GM12864 (cell line): ENCODE measurements around the gene LRRC74A.

Experiments
- DNase-seq: peaks from one replicate; pipeline ENCODE4 v3.0.0-alpha.2; 2011; ENCODE audit warnings: low read depth
- H3K4me3 ChIP-seq: 2 replicates; pipeline ENCODE4 v1.5.1; 2011; ENCODE audit warnings: mild to moderate bottlenecking, low read depth, low read length, control low read depth
- TF ChIP-seq, protein P1 (sequence below): IDR thresholded peaks from 2 replicates; pipeline ENCODE4 v1.5.1; 2011; ENCODE audit warnings: low read depth, mild to moderate bottlenecking, moderate library complexity, low read length, control low read depth, inconsistent platforms; ENCODE audit errors: missing control alignments

Gene LRRC74A

GRCh38 chr14:76826122-76826521 lies at the start of gene LRRC74A:
LRRC74A (plus strand) TSS chr14:76826408; CDS start chr14:76826698, 290 bp downstream.
- H3K4me3 ChIP-seq = no peak within 1 kb of the TSS
- no peak for DNase-seq
- TF ChIP-seq, protein P1, sequence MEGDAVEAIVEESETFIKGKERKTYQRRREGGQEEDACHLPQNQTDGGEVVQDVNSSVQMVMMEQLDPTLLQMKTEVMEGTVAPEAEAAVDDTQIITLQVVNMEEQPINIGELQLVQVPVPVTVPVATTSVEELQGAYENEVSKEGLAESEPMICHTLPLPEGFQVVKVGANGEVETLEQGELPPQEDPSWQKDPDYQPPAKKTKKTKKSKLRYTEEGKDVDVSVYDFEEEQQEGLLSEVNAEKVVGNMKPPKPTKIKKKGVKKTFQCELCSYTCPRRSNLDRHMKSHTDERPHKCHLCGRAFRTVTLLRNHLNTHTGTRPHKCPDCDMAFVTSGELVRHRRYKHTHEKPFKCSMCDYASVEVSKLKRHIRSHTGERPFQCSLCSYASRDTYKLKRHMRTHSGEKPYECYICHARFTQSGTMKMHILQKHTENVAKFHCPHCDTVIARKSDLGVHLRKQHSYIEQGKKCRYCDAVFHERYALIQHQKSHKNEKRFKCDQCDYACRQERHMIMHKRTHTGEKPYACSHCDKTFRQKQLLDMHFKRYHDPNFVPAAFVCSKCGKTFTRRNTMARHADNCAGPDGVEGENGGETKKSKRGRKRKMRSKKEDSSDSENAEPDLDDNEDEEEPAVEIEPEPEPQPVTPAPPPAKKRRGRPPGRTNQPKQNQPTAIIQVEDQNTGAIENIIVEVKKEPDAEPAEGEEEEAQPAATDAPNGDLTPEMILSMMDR = no peak

GRCh38 chr14:76776428-76777251 lies 49.6 kb upstream of the LRRC74A start:
- H3K4me3 ChIP-seq = no peak overlapping the region
- TF ChIP-seq, protein P1 = peak; percentile 18
- no peak for DNase-seq

DNA sequence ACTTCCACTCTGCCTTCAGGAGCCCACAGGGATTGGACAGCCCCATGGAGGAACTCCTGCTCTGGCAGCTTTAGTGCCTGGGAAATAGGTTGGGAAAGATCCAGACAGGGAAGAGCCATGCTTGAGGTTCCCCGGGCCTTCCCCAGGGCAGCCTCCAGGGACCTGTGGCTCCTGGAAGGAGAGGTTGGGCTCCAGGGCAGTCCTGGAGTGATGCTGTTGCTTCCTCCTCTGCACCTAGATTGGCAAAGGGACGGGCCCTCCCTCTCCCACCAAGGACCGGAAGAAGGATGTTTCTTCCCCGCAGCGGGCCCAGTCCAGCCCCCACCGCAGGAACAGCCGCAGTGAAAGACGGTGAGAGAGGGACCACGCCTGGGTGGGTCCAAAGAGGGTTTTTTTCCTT lies 48.5 kb upstream of the LRRC74A start:
- no peak for DNase-seq
- TF ChIP-seq, protein P1 = no peak
- no peak overlapping the region for H3K4me3 ChIP-seq

DNA sequence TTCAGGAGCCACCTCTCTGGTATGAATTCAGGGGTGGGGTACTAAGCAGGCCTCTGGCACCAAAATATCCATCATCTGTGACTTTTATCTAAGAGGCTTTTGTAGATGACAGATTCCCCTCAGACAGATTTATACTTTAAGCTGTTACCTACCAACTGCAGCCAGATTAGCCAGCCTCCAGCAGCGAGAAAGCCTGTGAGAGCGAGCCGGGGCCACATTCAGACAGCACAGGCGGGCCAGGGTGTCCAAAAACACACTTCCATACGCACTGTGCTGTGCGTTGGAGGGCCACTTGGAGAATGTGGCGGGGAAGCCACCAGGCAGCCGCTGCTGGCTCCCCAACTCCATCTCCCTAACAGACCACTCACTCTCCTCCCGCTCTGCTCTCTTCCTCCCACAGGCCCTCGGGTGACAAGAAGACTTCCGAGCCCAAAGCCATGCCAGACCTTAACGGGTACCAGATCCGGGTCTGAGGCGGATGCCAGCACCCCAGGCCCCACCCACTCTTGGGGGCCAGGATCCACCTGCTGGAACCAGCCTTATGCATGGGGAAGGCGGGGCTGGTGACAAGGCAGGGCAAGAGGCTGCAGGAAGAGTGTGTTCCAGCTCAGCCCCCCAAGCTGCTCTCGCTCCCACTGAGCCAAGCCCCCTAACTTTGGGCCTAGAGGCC lies 47.5 kb upstream of the LRRC74A start:
- no peak overlapping the region for H3K4me3 ChIP-seq
- DNase-seq = no peak
- TF ChIP-seq, protein P1 = no peak

DNA sequence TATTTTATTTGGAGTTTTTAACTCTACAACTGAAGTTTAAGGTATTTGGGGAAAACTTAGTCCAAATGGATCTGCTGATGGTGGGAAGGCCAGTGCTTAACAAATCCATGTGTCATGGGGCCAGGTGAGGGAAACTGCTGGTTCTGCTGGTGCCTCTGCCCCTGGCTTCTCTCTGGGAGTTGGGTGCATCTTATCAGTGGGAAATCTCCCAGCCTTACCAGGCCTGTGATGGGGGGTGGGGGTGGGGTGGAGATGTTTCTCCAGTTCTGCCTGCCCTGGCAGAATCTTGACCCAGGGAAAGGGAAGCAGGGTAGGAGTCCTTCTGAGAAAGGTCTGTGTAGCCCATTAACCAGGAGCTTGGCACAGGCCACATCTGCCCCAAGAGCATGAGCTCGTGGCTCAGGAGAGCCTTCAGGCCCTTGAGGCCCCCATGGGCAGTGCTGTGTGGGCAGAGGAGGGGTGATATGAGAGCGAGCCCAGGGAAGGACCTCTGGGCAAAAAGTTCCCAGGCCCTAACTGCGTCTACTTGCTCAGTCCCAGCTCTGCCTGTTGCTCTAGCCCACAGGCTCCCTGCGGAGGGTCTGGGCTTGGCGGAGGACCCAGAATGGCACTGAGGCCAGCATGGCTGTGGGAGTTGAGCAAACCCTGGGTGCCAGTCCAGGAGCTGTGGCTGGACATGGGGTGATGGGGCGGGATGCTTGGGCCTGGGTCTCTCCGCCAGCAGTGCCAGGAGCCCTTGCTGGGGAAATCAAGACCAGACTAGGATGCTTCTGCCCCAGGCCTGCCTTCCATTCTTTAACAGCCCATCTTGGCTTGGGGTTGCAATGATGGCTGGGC lies 46.8 kb upstream of the LRRC74A start:
- TF ChIP-seq, protein P1 = no peak
- H3K4me3 ChIP-seq = no peak overlapping the region
- no peak for DNase-seq

GRCh38 chr14:76780058-76780345 lies 46.2 kb upstream of the LRRC74A start:
- TF ChIP-seq, protein P1 = no peak
- DNase-seq = no peak
- no peak overlapping the region for H3K4me3 ChIP-seq
